WTC11 (cell line): ENCODE measurements around the gene ABCB8.

Source experiments
- ARID4B ChIP-seq: sonication (generic); formaldehyde crosslinking; IDR thresholded peaks from 2 replicates; pipeline ENCODE4 v1.8.0; 2023; ENCODE audit warnings: missing genetic modification reagents, mild to moderate bottlenecking, borderline replicate concordance
- CBFB ChIP-seq: sonication (generic); formaldehyde crosslinking; IDR thresholded peaks from 2 replicates; pipeline ENCODE4 v1.8.1; 2022; ENCODE audit warnings: mild to moderate bottlenecking, low read depth, missing genetic modification reagents
- CREB1 ChIP-seq: sonication (generic); formaldehyde crosslinking; IDR thresholded peaks from 2 replicates; pipeline ENCODE4 v1.8.0; 2023; ENCODE audit warnings: mild to moderate bottlenecking, missing genetic modification reagents
- E2F4 ChIP-seq: sonication (generic); formaldehyde crosslinking; IDR thresholded peaks from 2 replicates; pipeline ENCODE4 v1.8.1; 2022; ENCODE audit warnings: low read depth, mild to moderate bottlenecking, moderate library complexity, missing genetic modification reagents, borderline replicate concordance
- MYBL2 ChIP-seq: sonication (generic); formaldehyde crosslinking; IDR thresholded peaks from 2 replicates; pipeline ENCODE4 v1.8.1; 2023; ENCODE audit warnings: mild to moderate bottlenecking, moderate library complexity, missing genetic modification reagents
- NFE2L1 ChIP-seq: sonication (generic); formaldehyde crosslinking; IDR thresholded peaks from 2 replicates; pipeline ENCODE4 v1.8.1; 2023; ENCODE audit warnings: missing genetic modification reagents
- STAT6 ChIP-seq: sonication (generic); formaldehyde crosslinking; conservative IDR thresholded peaks from 2 replicates; pipeline ENCODE4 v1.8.1; 2023; ENCODE audit warnings: mild to moderate bottlenecking, low read depth, missing genetic modification reagents, moderate library complexity
- TF ChIP-seq, protein P1 (sequence below): fragments of 200-600 bp; IDR thresholded peaks from 2 replicates; pipeline ENCODE4 v1.8.0; 2022; ENCODE audit warnings: antibody characterized with exemption
- TF ChIP-seq, protein P2 (sequence below): sonication (generic); formaldehyde crosslinking; IDR thresholded peaks from 2 replicates; pipeline ENCODE4 v1.8.1; 2023; ENCODE audit warnings: mild to moderate bottlenecking, missing genetic modification reagents, moderate library complexity

- TF ChIP-seq STAT6 (CRISPR knock-in tag) (no peak), ARID4B (CRISPR knock-in tag) (no peak), E2F4 (CRISPR knock-in tag) (no peak), CREB1 (CRISPR knock-in tag) (no peak), NFE2L1 (no peak), CBFB (CRISPR knock-in tag) (no peak), MYBL2 (CRISPR knock-in tag) (no peak)
- TF ChIP-seq, protein P1, sequence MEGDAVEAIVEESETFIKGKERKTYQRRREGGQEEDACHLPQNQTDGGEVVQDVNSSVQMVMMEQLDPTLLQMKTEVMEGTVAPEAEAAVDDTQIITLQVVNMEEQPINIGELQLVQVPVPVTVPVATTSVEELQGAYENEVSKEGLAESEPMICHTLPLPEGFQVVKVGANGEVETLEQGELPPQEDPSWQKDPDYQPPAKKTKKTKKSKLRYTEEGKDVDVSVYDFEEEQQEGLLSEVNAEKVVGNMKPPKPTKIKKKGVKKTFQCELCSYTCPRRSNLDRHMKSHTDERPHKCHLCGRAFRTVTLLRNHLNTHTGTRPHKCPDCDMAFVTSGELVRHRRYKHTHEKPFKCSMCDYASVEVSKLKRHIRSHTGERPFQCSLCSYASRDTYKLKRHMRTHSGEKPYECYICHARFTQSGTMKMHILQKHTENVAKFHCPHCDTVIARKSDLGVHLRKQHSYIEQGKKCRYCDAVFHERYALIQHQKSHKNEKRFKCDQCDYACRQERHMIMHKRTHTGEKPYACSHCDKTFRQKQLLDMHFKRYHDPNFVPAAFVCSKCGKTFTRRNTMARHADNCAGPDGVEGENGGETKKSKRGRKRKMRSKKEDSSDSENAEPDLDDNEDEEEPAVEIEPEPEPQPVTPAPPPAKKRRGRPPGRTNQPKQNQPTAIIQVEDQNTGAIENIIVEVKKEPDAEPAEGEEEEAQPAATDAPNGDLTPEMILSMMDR = no peak
- TF ChIP-seq, protein P2, sequence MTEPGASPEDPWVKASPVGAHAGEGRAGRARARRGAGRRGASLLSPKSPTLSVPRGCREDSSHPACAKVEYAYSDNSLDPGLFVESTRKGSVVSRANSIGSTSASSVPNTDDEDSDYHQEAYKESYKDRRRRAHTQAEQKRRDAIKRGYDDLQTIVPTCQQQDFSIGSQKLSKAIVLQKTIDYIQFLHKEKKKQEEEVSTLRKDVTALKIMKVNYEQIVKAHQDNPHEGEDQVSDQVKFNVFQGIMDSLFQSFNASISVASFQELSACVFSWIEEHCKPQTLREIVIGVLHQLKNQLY (CRISPR knock-in tag) = no peak
These were observed 67.7 kb downstream of the ABCB8 start for GRCh38 chr7:151095828-151096475.
